HL-60 (cell line): ENCODE measurements around the gene LDLRAD3.
A peak's percentile ranks its signal among the peaks of the same experiment; 100 is the strongest.

Experiments used
- DNase-seq, 2 experiments: peaks; one replicate each; pipeline ENCODE4 v3.0.0-alpha.2; 2010 to 2020; ENCODE audit warnings: low read depth in 1 of 2, low spot score in 1 of 2
- H3K27ac ChIP-seq: fragments of 250-450 bp; sonication (Bioruptor Pico); replicated peaks from 2 replicates; pipeline ENCODE4 v1.5.1; 2020; ENCODE audit warnings: mild to moderate bottlenecking, moderate library complexity
- H3K27me3 ChIP-seq: fragments of 250-450 bp; sonication (Bioruptor Pico); 2 replicates; pipeline ENCODE4 v1.5.1; 2021; ENCODE audit warnings: mild to moderate bottlenecking, moderate library complexity; ENCODE audit not compliant: insufficient read depth, poor library complexity, severe bottlenecking
- H3K4me3 ChIP-seq: replicated peaks from 2 replicates; pipeline ENCODE4 v1.5.1; 2011; ENCODE audit warnings: mild to moderate bottlenecking, control low read depth, low read length; ENCODE audit not compliant: insufficient read depth
- GABPA ChIP-seq: IDR thresholded peaks from 2 replicates; pipeline ENCODE4 v1.6.1; 2012; ENCODE audit warnings: low read depth
- POLR2AphosphoS5 ChIP-seq: IDR thresholded peaks from 2 replicates; pipeline ENCODE4 v1.6.1; 2012; ENCODE audit warnings: low read depth
- SPI1 ChIP-seq: IDR thresholded peaks from 2 replicates; pipeline ENCODE4 v1.6.1; 2012; ENCODE audit warnings: low read depth, mild to moderate bottlenecking, borderline replicate concordance
- TF ChIP-seq, protein P1 (sequence below): IDR thresholded peaks from 2 replicates; pipeline ENCODE4 v1.6.1; 2012; ENCODE audit warnings: low read depth; ENCODE audit not compliant: insufficient replicate concordance
- TF ChIP-seq, protein P2 (sequence below): IDR thresholded peaks from one replicate; pipeline ENCODE4 v1.5.1; 2011; ENCODE audit warnings: low read length, control low read depth, inconsistent platforms; ENCODE audit not compliant: insufficient read depth

LDLRAD3 gene

GRCh38 chr11:35992548-35992947 is 48.7 kb downstream of the LDLRAD3 start:
- DNase-seq, result peak; percentile 31 to 61
- no peak overlapping the region for H3K27ac ChIP-seq
- no peak overlapping the region for H3K4me3 ChIP-seq
- TF ChIP-seq, protein P1, sequence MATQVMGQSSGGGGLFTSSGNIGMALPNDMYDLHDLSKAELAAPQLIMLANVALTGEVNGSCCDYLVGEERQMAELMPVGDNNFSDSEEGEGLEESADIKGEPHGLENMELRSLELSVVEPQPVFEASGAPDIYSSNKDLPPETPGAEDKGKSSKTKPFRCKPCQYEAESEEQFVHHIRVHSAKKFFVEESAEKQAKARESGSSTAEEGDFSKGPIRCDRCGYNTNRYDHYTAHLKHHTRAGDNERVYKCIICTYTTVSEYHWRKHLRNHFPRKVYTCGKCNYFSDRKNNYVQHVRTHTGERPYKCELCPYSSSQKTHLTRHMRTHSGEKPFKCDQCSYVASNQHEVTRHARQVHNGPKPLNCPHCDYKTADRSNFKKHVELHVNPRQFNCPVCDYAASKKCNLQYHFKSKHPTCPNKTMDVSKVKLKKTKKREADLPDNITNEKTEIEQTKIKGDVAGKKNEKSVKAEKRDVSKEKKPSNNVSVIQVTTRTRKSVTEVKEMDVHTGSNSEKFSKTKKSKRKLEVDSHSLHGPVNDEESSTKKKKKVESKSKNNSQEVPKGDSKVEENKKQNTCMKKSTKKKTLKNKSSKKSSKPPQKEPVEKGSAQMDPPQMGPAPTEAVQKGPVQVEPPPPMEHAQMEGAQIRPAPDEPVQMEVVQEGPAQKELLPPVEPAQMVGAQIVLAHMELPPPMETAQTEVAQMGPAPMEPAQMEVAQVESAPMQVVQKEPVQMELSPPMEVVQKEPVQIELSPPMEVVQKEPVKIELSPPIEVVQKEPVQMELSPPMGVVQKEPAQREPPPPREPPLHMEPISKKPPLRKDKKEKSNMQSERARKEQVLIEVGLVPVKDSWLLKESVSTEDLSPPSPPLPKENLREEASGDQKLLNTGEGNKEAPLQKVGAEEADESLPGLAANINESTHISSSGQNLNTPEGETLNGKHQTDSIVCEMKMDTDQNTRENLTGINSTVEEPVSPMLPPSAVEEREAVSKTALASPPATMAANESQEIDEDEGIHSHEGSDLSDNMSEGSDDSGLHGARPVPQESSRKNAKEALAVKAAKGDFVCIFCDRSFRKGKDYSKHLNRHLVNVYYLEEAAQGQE, result no peak
- TF ChIP-seq SPI1 (no peak), POLR2AphosphoS5 (no peak), GABPA (no peak)
- TF ChIP-seq, protein P2, sequence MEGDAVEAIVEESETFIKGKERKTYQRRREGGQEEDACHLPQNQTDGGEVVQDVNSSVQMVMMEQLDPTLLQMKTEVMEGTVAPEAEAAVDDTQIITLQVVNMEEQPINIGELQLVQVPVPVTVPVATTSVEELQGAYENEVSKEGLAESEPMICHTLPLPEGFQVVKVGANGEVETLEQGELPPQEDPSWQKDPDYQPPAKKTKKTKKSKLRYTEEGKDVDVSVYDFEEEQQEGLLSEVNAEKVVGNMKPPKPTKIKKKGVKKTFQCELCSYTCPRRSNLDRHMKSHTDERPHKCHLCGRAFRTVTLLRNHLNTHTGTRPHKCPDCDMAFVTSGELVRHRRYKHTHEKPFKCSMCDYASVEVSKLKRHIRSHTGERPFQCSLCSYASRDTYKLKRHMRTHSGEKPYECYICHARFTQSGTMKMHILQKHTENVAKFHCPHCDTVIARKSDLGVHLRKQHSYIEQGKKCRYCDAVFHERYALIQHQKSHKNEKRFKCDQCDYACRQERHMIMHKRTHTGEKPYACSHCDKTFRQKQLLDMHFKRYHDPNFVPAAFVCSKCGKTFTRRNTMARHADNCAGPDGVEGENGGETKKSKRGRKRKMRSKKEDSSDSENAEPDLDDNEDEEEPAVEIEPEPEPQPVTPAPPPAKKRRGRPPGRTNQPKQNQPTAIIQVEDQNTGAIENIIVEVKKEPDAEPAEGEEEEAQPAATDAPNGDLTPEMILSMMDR, result no peak
- H3K27me3 ChIP-seq, result no peaks in the 10 kb centered on the region

GRCh38 chr11:35994421-35994820 is 50.6 kb downstream of the LDLRAD3 start:
- no peak for DNase-seq
- Histone ChIP-seq H3K4me3 (no peak overlapping the region), H3K27ac (no peak overlapping the region), H3K27me3 (no peaks in the 10 kb centered on the region)
- TF ChIP-seq SPI1 (no peak), GABPA (no peak), POLR2AphosphoS5 (no peak)
- TF ChIP-seq, protein P1, result no peak
- TF ChIP-seq, protein P2, result no peak

DNA sequence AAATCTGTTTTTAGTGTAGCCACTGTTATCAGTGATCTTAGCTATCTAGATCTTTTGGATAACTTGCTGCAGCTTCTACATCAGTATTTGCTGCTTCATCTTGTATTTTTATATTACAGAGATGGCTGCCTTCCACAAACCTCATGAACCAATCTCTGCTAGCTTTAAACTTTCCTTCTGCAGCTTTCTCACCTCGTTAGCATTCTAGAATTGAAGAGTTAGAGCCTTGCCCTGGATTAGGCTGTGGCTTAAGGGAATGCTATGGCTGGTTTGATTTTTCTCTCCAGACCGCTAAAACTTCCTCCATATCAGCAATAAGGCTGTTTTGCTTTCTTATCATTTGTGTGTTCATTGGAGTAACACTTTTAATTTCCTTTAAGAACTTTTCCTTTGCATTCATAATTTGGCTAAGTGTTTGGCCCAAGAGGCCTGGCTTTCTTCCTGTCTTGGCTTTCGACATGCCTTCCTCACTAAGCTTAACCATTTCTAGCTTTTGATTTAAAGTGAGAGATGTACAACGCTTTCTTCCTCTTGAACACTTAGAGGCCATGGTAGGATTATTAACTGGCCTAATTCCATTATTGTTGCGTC is 51.9 kb downstream of the LDLRAD3 start:
- H3K27me3 ChIP-seq, result no peaks in the 10 kb centered on the region
- DNase-seq, result no peak
- no peak overlapping the region for H3K4me3 ChIP-seq
- no peak for TF ChIP-seq POLR2AphosphoS5
- TF ChIP-seq GABPA, result no peak
- TF ChIP-seq SPI1, result no peak
- TF ChIP-seq, protein P1, result no peak
- TF ChIP-seq, protein P2, result no peak
- no peak overlapping the region for H3K27ac ChIP-seq
